HepG2 (cell line): ENCODE results near the gene MYLK2. TPM values are rescaled to one million over a fixed set of nuclear protein-coding genes. Genes with fewer than 3 reads are reported as not detected.
A peak's percentile ranks its signal among the peaks of the same experiment; 100 is the strongest.

ENCODE experiments used
- BCL3 ChIP-seq: sonication (generic); formaldehyde crosslinking; IDR thresholded peaks from 2 replicates; pipeline ENCODE4 v1.5.1; 2020; ENCODE audit warnings: mild to moderate bottlenecking, missing genetic modification reagents, moderate library complexity
- ETV5 ChIP-seq: IDR thresholded peaks from 2 replicates; pipeline ENCODE4 v1.6.1; 2018; ENCODE audit warnings: missing biosample characterization, missing genetic modification reagents, inconsistent platforms, borderline replicate concordance
- FOXM1 ChIP-seq: sonication (generic); formaldehyde crosslinking; IDR thresholded peaks from 2 replicates; pipeline ENCODE4 v1.5.0; 2020; ENCODE audit warnings: missing genetic modification reagents
- LCORL ChIP-seq, 2 experiments: fragments of 450-650 bp in 1 of 2; sonication (generic) in 1 of 2; formaldehyde crosslinking in 1 of 2; IDR thresholded peaks; 2 replicates each; pipeline versions ENCODE4 v1.5.0 to v1.6.1; 2017 to 2020; ENCODE audit warnings: antibody characterized with exemption in 1 of 2, missing genetic modification reagents in 1 of 2
- MEIS1 ChIP-seq: sonication (generic); formaldehyde crosslinking; IDR thresholded peaks from 2 replicates; pipeline ENCODE4 v1.9.0; 2021; ENCODE audit warnings: mild to moderate bottlenecking, missing genetic modification reagents, moderate library complexity, borderline replicate concordance
- MTA1 ChIP-seq: sonication (generic); formaldehyde crosslinking; IDR thresholded peaks from 2 replicates; pipeline ENCODE4 v1.4.0; 2020; ENCODE audit warnings: missing genetic modification reagents, mild to moderate bottlenecking, borderline replicate concordance
- MTA3 ChIP-seq: sonication (generic); formaldehyde crosslinking; IDR thresholded peaks from 2 replicates; pipeline ENCODE4 v1.4.0; 2020; ENCODE audit warnings: missing genetic modification reagents
- NCOR1 ChIP-seq: fragments of 200-600 bp; sonication (generic); IDR thresholded peaks from 2 replicates; pipeline ENCODE4 v1.7.0; 2017; ENCODE audit warnings: antibody characterized with exemption, low read length, borderline replicate concordance
- POGZ ChIP-seq: sonication (generic); formaldehyde crosslinking; IDR thresholded peaks from 2 replicates; pipeline ENCODE4 v1.4.0; 2020; ENCODE audit warnings: mild to moderate bottlenecking, missing genetic modification reagents
- PRPF4 ChIP-seq: fragments of 200-400 bp; formaldehyde crosslinking; IDR thresholded peaks from 2 replicates; pipeline ENCODE4 v1.6.1; 2016; ENCODE audit warnings: low read length, low read depth; ENCODE audit not compliant: poor library complexity, severe bottlenecking
- RBM39 ChIP-seq: fragments of 200-400 bp; formaldehyde crosslinking; IDR thresholded peaks from one replicate; pipeline ENCODE4 v1.6.1; 2018; ENCODE audit warnings: antibody characterized with exemption, mild to moderate bottlenecking, low read depth, low read length; ENCODE audit not compliant: poor library complexity, severe bottlenecking
- RXRA ChIP-seq: sonication (generic); formaldehyde crosslinking; IDR thresholded peaks from 2 replicates; pipeline ENCODE4 v1.5.1; 2020; ENCODE audit warnings: missing genetic modification reagents
- SP4 ChIP-seq: sonication (generic); formaldehyde crosslinking; IDR thresholded peaks from 2 replicates; pipeline ENCODE4 v1.8.1; 2023; ENCODE audit warnings: mild to moderate bottlenecking, missing genetic modification reagents
- SP5 ChIP-seq: IDR thresholded peaks from 2 replicates; pipeline ENCODE4 v1.6.1; 2016; ENCODE audit warnings: low read depth, borderline replicate concordance
- YEATS2 ChIP-seq: sonication (generic); formaldehyde crosslinking; IDR thresholded peaks from 2 replicates; pipeline ENCODE4 v1.4.0; 2020; ENCODE audit warnings: missing genetic modification reagents, borderline replicate concordance
- ZNF710 ChIP-seq: sonication (generic); formaldehyde crosslinking; IDR thresholded peaks from 2 replicates; pipeline ENCODE4 v1.5.0; 2020; ENCODE audit warnings: mild to moderate bottlenecking, missing genetic modification reagents, borderline replicate concordance
- ZNF768 ChIP-seq: sonication (generic); formaldehyde crosslinking; IDR thresholded peaks from 2 replicates; pipeline ENCODE4 v1.4.0; 2020; ENCODE audit warnings: missing genetic modification reagents
- polyA plus RNA-seq, 8 experiments: library from polyadenylated mRNA; depleted of rRNA in 3 of 8; stranded (reverse) in 7 of 8; unstranded in 1 of 8; fragments of >200 nt; fragmentation: Illumina TruSeq in 4 of 8; extraction: Trizol in 4 of 8; gene quantifications; 2 replicates each; pipeline versions ENCODE4 v1.2.1 to v1.2.3, GENCODE V29; 2011 to 2016; ENCODE audit warnings: low read depth in 4 of 8, missing spikeins in 1 of 8, mixed read lengths in 1 of 8; ENCODE audit not compliant: insufficient read depth in 1 of 8
- total RNA-seq, 5 experiments: library from RNA; depleted of rRNA; stranded (reverse); fragments of >200 nt; fragmentation: Illumina TruSeq; extraction: Trizol; gene quantifications; 2 replicates each; pipeline ENCODE4 v1.2.3, GENCODE V29; 2016; ENCODE audit warnings: low read depth in 1 of 5
- TF ChIP-seq, protein P1 (sequence below): sonication (generic); formaldehyde crosslinking; IDR thresholded peaks from 2 replicates; pipeline ENCODE4 v1.4.0; 2020; ENCODE audit warnings: missing genetic modification reagents
- TF ChIP-seq, protein P2 (sequence below): sonication (generic); formaldehyde crosslinking; IDR thresholded peaks from 2 replicates; pipeline ENCODE4 v1.8.0; 2022; ENCODE audit warnings: mild to moderate bottlenecking, missing genetic modification reagents

The MYLK2 gene
- total and polyA plus RNA-seq, 2 of the 13 experiments (the other 11 are each of a cell fraction or from before 2014, with no cell fraction given), result 0.27 TPM; not detected in 1

DNA sequence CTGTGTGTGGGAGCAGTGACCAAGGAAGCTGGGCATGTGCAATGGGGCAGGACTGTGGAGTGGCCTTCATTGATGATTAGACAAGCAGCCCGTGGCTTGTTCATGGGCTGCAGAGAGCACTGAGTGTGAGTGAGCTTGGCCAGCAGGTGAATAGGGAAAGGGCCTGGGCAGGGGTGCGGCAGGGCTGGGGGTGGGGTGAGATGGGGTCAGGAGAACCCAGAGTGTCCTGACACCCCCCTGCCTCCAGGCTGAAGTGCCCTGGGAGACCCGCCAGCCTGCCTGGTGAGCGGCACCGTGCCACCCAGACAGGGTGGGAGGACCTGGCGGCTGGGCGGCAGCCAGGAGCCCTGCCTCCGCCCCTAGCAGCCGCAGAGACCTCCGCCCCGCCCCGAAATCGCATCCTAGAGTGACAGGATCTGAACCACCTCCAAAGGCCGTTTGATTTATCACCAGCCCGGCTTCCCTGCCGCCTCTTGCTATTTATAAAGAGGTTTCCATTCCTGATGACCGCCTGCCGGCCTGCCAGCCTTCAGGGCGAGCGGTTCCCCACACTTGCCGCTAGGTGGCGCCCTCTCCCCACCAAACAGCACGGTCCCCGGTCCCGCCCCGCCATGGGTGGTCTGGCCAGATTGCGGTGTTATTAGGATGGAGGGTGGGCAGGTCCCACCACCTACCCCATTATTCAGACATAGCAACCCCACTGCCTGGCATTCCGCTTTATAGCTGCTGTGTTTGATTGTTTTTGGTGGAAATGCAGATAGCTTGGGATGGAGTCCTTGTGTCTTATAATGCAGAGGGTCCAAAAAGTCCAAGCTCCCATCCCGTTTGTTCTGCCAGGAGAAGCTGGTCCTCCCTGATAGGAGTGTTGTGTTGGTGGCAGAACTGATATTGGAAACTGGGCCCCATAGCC lies 3.5 kb downstream of the MYLK2 start (continued):
- TF ChIP-seq, protein P1, sequence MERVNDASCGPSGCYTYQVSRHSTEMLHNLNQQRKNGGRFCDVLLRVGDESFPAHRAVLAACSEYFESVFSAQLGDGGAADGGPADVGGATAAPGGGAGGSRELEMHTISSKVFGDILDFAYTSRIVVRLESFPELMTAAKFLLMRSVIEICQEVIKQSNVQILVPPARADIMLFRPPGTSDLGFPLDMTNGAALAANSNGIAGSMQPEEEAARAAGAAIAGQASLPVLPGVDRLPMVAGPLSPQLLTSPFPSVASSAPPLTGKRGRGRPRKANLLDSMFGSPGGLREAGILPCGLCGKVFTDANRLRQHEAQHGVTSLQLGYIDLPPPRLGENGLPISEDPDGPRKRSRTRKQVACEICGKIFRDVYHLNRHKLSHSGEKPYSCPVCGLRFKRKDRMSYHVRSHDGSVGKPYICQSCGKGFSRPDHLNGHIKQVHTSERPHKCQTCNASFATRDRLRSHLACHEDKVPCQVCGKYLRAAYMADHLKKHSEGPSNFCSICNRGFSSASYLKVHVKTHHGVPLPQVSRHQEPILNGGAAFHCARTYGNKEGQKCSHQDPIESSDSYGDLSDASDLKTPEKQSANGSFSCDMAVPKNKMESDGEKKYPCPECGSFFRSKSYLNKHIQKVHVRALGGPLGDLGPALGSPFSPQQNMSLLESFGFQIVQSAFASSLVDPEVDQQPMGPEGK, result peak; percentile 27; the same call in 1 of the 2 replicates
- TF ChIP-seq NCOR1 (no peak), RXRA (no peak; the same call in 1 of the 2 replicates), RBM39 (peak; percentile 35), PRPF4 (no peak), SP5 (CRISPR knock-in tag) (peak; percentile 56; the same call in 1 of the 2 replicates), SP4 (CRISPR knock-in tag) (peak; percentile 64; the same call in 1 of the 2 replicates), ETV5 (CRISPR knock-in tag) (no peak), BCL3 (no peak), ZNF710 (no peak), POGZ (CRISPR knock-in tag) (peak; percentile 55; the same call in 1 of the 2 replicates), MTA1 (CRISPR knock-in tag) (no peak), LCORL (IDR thresholded peaks at IDR 0.05) (no peak), LCORL (CRISPR knock-in tag; IDR thresholded peaks at IDR 0.05) (peak; percentile 62), MTA3 (CRISPR knock-in tag) (no peak), FOXM1 (CRISPR knock-in tag) (0 out of 2 replicates have a peak, but pooled peaks have one; percentile 55), ZNF768 (CRISPR knock-in tag) (peak; percentile 43; the same call in 1 of the 2 replicates), YEATS2 (CRISPR knock-in tag) (0 out of 2 replicates have a peak, but pooled peaks have one; percentile 52), MEIS1 (peak; percentile 73; the same call in 1 of the 2 replicates)
- TF ChIP-seq, protein P2, sequence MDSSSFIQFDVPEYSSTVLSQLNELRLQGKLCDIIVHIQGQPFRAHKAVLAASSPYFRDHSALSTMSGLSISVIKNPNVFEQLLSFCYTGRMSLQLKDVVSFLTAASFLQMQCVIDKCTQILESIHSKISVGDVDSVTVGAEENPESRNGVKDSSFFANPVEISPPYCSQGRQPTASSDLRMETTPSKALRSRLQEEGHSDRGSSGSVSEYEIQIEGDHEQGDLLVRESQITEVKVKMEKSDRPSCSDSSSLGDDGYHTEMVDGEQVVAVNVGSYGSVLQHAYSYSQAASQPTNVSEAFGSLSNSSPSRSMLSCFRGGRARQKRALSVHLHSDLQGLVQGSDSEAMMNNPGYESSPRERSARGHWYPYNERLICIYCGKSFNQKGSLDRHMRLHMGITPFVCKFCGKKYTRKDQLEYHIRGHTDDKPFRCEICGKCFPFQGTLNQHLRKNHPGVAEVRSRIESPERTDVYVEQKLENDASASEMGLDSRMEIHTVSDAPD (CRISPR knock-in tag), result no peak
